Coronary artery (tissue), 2 donors: ENCODE data around the gene FAM184A.
A peak's percentile ranks its signal among the peaks of the same experiment; 100 is the strongest.
"Not testable (repeated sequence)": the region's sequence is repeated elsewhere in the genome, so short reads cannot be mapped to it uniquely, and the experiment has no call there.

ENCODE experiments used
- DNase-seq: peaks from one replicate; pipeline ENCODE4 v3.0.0-alpha.2; 2017; ENCODE audit warnings: low spot score
- H3K27ac ChIP-seq, 2 donors: fragments of 200-600 bp; sonication (generic); one replicate each; pipeline ENCODE4 v1.5.1; 2016 to 2019
- H3K4me3 ChIP-seq: fragments of 200-600 bp; sonication (generic); 2 replicates; pipeline ENCODE4 v1.5.1; 2016; ENCODE audit warnings: mild to moderate bottlenecking, moderate library complexity
- CTCF ChIP-seq: fragments of 200-600 bp; sonication (generic); IDR thresholded peaks from one replicate; pipeline ENCODE4 v1.5.1; 2019; ENCODE audit warnings: antibody characterized with exemption

FAM184A gene

GRCh38 chr6:119124079-119124824, 45.8 kb upstream of the FAM184A start:
- no peak for DNase-seq
- no peak overlapping the region for H3K27ac ChIP-seq
- TF ChIP-seq CTCF, result no peak
- no peak overlapping the region for H3K4me3 ChIP-seq

GRCh38 chr6:119122336-119122735, 43.9 kb upstream of the FAM184A start:
- no peak overlapping the region for H3K4me3 ChIP-seq
- TF ChIP-seq CTCF, result no peak
- no peak for DNase-seq
- no peak overlapping the region for H3K27ac ChIP-seq

- Histone ChIP-seq H3K4me3 (no peak overlapping the region), H3K27ac (no peak overlapping the region)
- TF ChIP-seq CTCF, result no peak
- no peak for DNase-seq
Observed at GRCh38 chr6:119121367-119121766, 42.9 kb upstream of the FAM184A start.

GRCh38 chr6:119119989-119120388, 41.5 kb upstream of the FAM184A start:
- DNase-seq, result no peak
- H3K4me3 ChIP-seq, result peak overlapping the region; percentile 8
- no peak overlapping the region for H3K27ac ChIP-seq
- no peak for TF ChIP-seq CTCF

GRCh38 chr6:119119062-119119461, 40.6 kb upstream of the FAM184A start:
- H3K4me3 ChIP-seq, H3K27ac ChIP-seq, DNase-seq: not testable (repeated sequence)

- Histone ChIP-seq H3K4me3 (no peak overlapping the region), H3K27ac (no peak overlapping the region)
- TF ChIP-seq CTCF, result no peak
- no peak for DNase-seq
Observed at GRCh38 chr6:119116712-119117281, 38.3 kb upstream of the FAM184A start.

- DNase-seq, result no peak
- no peak overlapping the region for H3K27ac ChIP-seq
Observed at GRCh38 chr6:119113961-119114360, 35.5 kb upstream of the FAM184A start.

More at GRCh38 chr6:119113961-119114360, 35.5 kb upstream of the FAM184A start:
- H3K4me3 ChIP-seq, result no peak overlapping the region
- no peak for TF ChIP-seq CTCF
